RWPE2 (cell line): ENCODE measurements around the gene SERPINA3.
"Not testable (repeated sequence)": the region's sequence is repeated elsewhere in the genome, so short reads cannot be mapped to it uniquely, and the experiment has no call there.

Experiments
- ATAC-seq: fragments of 200-7000 bp; cut with Tn5 transposase; 3 replicates; pipeline ENCODE4 v1.9.1; 2021; ENCODE audit warnings: low read depth
- DNase-seq: peaks from one replicate; pipeline ENCODE4 v3.0.0-alpha.2; 2020; ENCODE audit warnings: low spot score
- H3K27ac ChIP-seq: fragments of 450-650 bp; 2 replicates; pipeline ENCODE4 v1.5.1; 2017; ENCODE audit warnings: mild to moderate bottlenecking; ENCODE audit not compliant: poor library complexity, severe bottlenecking
- H3K27me3 ChIP-seq: fragments of 250-450 bp; sonication (Bioruptor Pico); 2 replicates; pipeline ENCODE4 v1.5.1; 2021; ENCODE audit warnings: mild to moderate bottlenecking, moderate library complexity; ENCODE audit not compliant: insufficient read depth, poor library complexity, severe bottlenecking
- H3K36me3 ChIP-seq: fragments of 250-450 bp; sonication (Bioruptor Pico); 2 replicates; pipeline ENCODE4 v1.5.1; 2020; ENCODE audit warnings: low read depth, mild to moderate bottlenecking, moderate library complexity
- H3K4me1 ChIP-seq: fragments of 250-450 bp; sonication (Bioruptor Pico); 2 replicates; pipeline ENCODE4 v1.5.1; 2021; ENCODE audit warnings: mild to moderate bottlenecking, moderate library complexity; ENCODE audit not compliant: insufficient read depth, poor library complexity, severe bottlenecking
- H3K4me3 ChIP-seq: fragments of 250-450 bp; sonication (Bioruptor Pico); 2 replicates; pipeline ENCODE4 v1.5.1; 2021; ENCODE audit warnings: mild to moderate bottlenecking, moderate library complexity; ENCODE audit not compliant: severe bottlenecking
- H3K9me3 ChIP-seq: fragments of 250-450 bp; sonication (Bioruptor Pico); 2 replicates; pipeline ENCODE4 v1.5.1; 2021; ENCODE audit warnings: mild to moderate bottlenecking, moderate library complexity; ENCODE audit not compliant: severe bottlenecking
- TF ChIP-seq, protein P1 (sequence below): fragments of 450-650 bp; IDR thresholded peaks from one replicate; pipeline ENCODE4 v1.5.1; 2017; ENCODE audit warnings: mild to moderate bottlenecking, moderate library complexity; ENCODE audit not compliant: poor library complexity, severe bottlenecking

Gene SERPINA3

GRCh38 chr14:94572637-94573303, 39.4 kb upstream of the SERPINA3 start:
- Histone ChIP-seq H3K27ac (no peak overlapping the region), H3K4me1 (no peaks in the 10 kb centered on the region), H3K9me3 (no peaks in the 10 kb centered on the region), H3K27me3 (no peaks in the 10 kb centered on the region), H3K4me3 (no peak overlapping the region), H3K36me3 (no peaks in the 10 kb centered on the region)
- ATAC-seq (no peak), DNase-seq (no peak)
- TF ChIP-seq, protein P1, sequence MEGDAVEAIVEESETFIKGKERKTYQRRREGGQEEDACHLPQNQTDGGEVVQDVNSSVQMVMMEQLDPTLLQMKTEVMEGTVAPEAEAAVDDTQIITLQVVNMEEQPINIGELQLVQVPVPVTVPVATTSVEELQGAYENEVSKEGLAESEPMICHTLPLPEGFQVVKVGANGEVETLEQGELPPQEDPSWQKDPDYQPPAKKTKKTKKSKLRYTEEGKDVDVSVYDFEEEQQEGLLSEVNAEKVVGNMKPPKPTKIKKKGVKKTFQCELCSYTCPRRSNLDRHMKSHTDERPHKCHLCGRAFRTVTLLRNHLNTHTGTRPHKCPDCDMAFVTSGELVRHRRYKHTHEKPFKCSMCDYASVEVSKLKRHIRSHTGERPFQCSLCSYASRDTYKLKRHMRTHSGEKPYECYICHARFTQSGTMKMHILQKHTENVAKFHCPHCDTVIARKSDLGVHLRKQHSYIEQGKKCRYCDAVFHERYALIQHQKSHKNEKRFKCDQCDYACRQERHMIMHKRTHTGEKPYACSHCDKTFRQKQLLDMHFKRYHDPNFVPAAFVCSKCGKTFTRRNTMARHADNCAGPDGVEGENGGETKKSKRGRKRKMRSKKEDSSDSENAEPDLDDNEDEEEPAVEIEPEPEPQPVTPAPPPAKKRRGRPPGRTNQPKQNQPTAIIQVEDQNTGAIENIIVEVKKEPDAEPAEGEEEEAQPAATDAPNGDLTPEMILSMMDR: no peak

GRCh38 chr14:94573475-94574277, 38.5 kb upstream of the SERPINA3 start:
- no peaks in the 10 kb centered on the region for H3K27me3 ChIP-seq
- TF ChIP-seq, protein P1: no peak
- H3K27ac ChIP-seq: no peak overlapping the region
- no peaks in the 10 kb centered on the region for H3K4me1 ChIP-seq
- no peak overlapping the region for H3K4me3 ChIP-seq
- no peaks in the 10 kb centered on the region for H3K9me3 ChIP-seq
- DNase-seq: no peak
- ATAC-seq: no peak
- no peaks in the 10 kb centered on the region for H3K36me3 ChIP-seq

GRCh38 chr14:94574336-94574735, 37.9 kb upstream of the SERPINA3 start:
- H3K27ac ChIP-seq: no peak overlapping the region
- H3K9me3 ChIP-seq: no peaks in the 10 kb centered on the region
- DNase-seq: no peak
- H3K36me3 ChIP-seq: no peaks in the 10 kb centered on the region
- ATAC-seq: no peak
- no peaks in the 10 kb centered on the region for H3K4me1 ChIP-seq
- no peak overlapping the region for H3K4me3 ChIP-seq
- H3K27me3 ChIP-seq: no peaks in the 10 kb centered on the region
- TF ChIP-seq, protein P1: no peak

DNA sequence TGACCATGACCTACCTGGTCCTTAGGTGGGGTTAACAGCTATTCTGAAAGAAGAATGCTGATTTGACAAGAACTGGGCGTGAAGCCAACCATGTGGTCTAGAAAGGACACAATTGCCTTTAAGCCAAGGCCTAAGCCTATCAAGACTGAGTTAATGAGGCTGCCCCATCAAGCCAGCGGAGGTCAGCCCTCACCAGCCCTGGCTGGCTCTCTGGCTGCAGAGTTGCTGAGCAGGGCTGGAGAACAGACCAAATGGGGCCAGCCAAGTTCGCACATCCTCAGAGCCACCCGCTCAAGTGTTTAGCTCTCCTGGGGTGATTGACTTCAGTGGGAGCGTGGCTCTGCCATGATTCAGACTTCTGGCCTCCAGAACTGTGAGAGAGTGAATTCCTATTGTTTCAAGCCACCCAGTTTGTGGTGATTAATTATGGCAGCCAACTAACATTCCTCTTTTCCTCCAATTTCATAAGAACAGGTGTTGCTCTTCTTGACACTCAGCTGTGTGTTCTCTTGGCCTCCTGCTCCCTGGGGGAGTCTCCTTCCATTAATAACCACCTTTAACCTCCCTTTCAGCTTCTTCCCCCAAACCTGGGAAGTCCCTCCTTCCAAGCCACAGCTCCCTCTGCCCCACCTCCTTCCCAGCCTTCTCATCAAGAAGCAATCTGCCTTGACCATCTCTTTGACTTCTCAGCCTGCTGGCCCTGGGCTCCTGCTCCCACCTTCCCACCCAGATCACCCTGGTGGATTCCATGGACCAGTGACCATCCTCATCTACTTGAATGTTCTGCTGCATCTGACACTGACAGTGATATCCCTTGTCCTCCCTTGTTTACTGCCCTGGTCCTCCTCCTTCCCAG, 36.2 kb upstream of the SERPINA3 start:
- Histone ChIP-seq H3K4me1 (no peaks in the 10 kb centered on the region), H3K36me3 (no peaks in the 10 kb centered on the region), H3K9me3 (no peaks in the 10 kb centered on the region), H3K4me3 (no peak overlapping the region), H3K27me3 (no peaks in the 10 kb centered on the region), H3K27ac (no peak overlapping the region)
- DNase-seq (no peak), ATAC-seq (peak; percentile 39; the same call in 2 of the 3 replicates)
- TF ChIP-seq, protein P1: no peak

DNA sequence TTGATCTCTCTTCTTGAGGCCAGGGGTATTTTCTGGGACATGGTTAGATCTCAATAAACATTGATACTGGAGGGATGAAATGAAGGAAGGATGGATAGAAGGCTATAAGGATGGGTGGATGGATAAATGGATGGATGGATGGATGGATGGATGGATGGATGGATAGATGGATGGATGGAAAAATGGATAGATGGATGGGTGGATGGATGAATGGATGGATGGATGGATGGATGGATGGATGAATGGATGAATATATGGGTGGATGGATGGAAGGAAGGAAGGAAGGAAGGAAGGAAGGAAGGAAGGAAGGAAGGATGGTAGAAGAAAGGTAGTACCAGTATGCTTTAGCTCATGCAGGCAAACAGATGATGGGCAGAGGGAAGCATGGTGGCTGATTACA, 34.7 kb upstream of the SERPINA3 start:
- H3K4me1 ChIP-seq, DNase-seq, ATAC-seq, H3K27me3 ChIP-seq, H3K27ac ChIP-seq, H3K9me3 ChIP-seq, H3K36me3 ChIP-seq, H3K4me3 ChIP-seq: not testable (repeated sequence)
